DOHH2 (cell line): ENCODE measurements around the gene VWA5B1.
"Not testable (repeated sequence)": the region's sequence is repeated elsewhere in the genome, so short reads cannot be mapped to it uniquely, and the experiment has no call there.

Source experiments
- EZH2phosphoT487 ChIP-seq: fragments of 200-600 bp; sonication (generic); IDR thresholded peaks from 2 replicates; pipeline ENCODE4 v1.6.1; 2017; ENCODE audit warnings: borderline replicate concordance, mild to moderate bottlenecking, antibody characterized with exemption, low read length, moderate library complexity, mixed read lengths
- TF ChIP-seq, protein P1 (sequence below): fragments of 200-600 bp; sonication (generic); IDR thresholded peaks from one replicate; pipeline ENCODE4 v1.5.1; 2014; ENCODE audit warnings: antibody characterized with exemption, mild to moderate bottlenecking, low read depth, low read length; ENCODE audit not compliant: poor library complexity, severe bottlenecking

DNA sequence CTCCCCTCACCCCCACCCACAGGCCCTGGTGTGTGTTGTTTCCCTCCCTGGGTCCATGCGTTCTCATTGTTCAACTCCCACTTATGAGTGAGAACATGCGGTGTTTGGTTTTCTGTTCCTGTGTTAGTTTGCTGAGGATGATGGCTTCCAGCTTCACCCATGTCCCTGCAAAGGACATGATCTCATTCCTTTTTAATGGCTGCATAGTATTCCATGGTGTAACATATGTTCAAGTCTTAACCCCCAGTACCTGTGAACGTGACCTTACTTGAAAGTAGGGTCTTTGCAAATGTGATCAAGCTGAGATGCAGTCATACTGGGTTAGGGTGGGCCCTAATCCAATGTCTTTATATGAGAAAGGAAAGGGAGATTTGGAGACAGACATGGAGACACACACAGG is 3.0 kb upstream of the VWA5B1 start:
- not testable (repeated sequence) for TF ChIP-seq EZH2phosphoT487
- TF ChIP-seq, protein P1, sequence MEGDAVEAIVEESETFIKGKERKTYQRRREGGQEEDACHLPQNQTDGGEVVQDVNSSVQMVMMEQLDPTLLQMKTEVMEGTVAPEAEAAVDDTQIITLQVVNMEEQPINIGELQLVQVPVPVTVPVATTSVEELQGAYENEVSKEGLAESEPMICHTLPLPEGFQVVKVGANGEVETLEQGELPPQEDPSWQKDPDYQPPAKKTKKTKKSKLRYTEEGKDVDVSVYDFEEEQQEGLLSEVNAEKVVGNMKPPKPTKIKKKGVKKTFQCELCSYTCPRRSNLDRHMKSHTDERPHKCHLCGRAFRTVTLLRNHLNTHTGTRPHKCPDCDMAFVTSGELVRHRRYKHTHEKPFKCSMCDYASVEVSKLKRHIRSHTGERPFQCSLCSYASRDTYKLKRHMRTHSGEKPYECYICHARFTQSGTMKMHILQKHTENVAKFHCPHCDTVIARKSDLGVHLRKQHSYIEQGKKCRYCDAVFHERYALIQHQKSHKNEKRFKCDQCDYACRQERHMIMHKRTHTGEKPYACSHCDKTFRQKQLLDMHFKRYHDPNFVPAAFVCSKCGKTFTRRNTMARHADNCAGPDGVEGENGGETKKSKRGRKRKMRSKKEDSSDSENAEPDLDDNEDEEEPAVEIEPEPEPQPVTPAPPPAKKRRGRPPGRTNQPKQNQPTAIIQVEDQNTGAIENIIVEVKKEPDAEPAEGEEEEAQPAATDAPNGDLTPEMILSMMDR = not testable (repeated sequence)
